ENCODE measurements around the gene BTBD18.

The BTBD18 gene

GRCh38 chr11:57751676-57752253 lies at the start of gene BTBD18:
BTBD18 (minus strand) TSS chr11:57751819; CDS start chr11:57751188, 631 bp downstream.
- no peak for DNase-seq

DNA sequence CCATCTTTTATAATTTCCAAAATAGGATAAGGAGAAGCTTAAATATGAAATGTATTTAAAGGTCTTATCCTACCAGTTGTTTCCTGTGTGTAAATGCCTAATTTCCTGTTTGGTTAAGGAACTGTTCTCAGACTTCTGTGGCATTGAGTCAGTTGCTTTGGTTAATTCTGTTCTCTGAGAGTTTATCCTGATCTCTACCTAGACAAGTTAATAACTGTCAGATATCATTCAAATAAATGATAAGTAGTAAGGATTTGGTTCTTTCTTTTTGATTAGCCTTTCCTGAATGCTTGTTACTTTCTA lies 49.5 kb upstream of the BTBD18 start:
- no peak for DNase-seq

GRCh38 chr11:57800444-57801182 lies 49.0 kb upstream of the BTBD18 start:
- no peak for DNase-seq

- DNase-seq = no peak
These were observed 47.4 kb upstream of the BTBD18 start for GRCh38 chr11:57798905-57799559.

DNA sequence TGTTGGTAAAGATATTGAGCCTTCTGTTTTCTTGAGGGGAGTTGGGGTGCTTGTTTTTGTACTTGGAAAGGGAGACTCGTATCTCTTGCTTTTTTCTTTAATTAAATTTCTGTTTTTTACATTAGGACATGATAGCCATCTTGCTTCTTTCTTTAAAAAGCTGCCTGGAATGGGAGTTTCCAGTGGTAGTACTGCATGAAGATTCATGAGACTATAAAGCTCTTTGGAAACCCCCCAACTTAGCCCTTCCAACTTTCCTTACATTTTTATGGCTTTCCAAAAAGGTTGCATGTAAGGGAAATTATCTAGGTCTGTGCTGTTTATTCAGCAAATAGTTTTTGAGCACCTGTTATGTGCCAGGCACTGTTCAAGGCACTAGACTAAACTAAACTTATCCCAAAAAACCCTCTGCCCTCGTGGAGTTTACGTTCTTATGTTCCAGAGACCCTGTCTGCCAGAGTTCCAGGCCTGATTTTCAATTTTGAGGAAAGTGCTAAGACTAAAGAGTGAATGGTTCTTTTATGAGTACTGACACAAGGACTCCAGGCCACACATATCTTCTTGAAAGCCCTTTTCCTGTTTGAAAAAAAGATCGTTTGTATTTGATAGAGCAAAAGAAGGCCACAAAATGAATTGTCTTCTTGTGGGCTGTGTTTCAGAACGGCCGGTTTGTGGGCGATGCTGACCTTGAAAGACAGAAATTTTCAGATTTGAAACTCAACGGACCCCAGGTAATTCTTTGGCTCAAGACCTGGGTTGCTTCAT lies 41.9 kb upstream of the BTBD18 start:
- DNase-seq = no peak

DNA sequence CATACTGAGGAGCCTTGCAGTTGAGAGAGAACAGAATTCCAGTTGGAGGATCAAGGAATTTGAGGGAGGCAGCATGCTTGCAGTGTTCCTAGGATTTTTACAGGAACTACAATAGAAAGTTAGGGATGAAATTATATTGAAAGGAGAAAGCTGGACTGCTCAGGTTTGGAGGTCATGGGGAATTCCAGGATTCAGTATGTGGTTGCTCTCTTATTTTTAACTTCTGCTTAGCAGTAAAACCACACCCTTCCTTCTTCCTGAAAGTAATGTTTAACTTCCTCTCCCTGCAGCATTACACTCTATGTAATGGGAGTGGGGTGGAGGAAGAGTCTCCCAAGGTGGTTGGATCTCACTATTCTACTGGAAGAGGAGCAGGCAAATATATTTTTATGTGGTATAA lies 41.3 kb upstream of the BTBD18 start:
- no peak for DNase-seq

- peak; percentile 69 to 85 for DNase-seq
These were observed 40.5 kb upstream of the BTBD18 start for GRCh38 chr11:57792060-57792541.

- no peak for DNase-seq
These were observed 39.9 kb upstream of the BTBD18 start for GRCh38 chr11:57791321-57792059.

GRCh38 chr11:57788703-57789088 lies 37.1 kb upstream of the BTBD18 start:
- no peak for DNase-seq

DNA sequence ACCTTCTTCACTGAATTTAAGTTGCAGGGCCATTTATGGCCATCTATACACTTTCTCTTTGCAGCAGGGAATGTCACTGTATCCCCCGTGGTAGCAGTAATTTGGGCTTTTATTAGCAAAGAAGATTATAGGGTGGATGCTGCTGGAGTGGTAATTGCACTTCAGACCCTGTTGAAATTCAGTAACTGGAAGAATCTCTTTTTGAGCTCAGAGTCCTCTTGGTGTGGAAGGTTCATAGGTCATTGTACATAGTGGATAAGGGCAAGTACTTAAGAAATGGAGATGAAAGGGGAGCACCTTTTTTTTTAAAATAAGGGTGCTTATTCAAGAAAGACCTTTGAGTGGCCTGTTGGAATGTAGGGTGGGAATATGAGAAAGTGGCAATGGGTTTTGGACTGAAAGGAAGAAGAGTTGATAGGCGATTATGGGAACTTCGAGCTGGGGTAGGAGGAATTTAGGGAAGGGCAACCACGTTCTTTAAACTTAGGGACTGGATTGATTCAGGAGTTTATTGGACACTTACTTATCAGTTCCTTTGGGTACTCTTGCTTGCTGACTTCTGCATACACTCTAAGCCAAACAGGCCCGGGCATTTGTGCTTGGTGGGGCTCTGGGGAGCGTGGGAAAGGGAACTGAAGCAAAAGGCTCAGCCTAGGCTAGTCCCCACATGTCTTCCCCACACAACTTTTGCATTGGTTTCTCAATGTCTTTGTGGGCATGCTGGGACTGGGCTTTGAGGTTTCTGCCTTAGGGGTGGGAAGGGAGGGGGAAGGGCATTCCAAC lies 36.5 kb upstream of the BTBD18 start:
- no peak for DNase-seq

DNA sequence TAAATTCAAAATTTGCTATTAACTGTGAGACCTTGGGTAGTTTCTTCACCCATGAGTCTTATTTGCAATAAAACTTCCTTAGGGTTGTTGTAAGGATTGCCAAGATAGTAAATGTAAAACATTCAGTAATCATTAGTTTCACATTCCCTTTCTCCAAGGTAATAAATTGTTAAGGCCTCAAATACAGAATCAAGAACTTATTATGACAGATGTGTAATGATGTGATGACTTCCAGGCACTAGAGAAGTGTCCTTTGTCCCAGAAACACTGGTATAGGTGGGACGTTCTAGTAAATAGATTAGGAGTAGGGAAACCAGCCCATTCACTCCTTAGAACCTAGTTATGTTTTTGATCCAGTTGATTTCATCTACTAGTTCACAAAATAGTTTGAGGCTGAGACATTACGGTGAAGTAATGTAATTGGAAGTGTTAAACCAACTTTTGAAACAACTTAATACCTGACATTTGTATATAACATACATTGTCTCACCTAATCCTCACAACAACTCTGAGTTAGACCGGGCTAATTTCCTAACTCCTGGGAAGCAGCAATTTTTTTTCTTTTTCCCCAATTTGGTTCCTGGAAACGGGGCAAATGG lies 35.5 kb upstream of the BTBD18 start:
- no peak for DNase-seq

DNA sequence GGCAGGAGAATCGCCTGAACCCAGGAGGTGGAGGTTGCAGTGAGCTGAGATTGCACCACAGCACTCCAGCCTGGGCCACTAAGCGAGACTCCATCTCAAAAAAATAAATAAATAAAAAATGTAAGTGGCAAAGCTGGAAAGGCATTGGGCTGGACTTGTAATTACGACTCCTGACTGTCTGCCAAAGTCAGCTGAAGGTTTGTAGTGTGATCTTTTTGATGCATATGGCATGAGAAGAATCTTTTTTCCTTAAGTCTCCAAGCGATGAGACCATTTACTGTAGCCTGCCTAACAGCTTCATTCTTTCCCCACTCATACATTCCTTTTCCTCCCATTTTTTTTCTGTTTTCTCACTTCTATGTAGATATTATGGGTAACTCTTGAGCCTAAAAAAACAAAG lies 34.8 kb upstream of the BTBD18 start:
- no peak for DNase-seq

DNA sequence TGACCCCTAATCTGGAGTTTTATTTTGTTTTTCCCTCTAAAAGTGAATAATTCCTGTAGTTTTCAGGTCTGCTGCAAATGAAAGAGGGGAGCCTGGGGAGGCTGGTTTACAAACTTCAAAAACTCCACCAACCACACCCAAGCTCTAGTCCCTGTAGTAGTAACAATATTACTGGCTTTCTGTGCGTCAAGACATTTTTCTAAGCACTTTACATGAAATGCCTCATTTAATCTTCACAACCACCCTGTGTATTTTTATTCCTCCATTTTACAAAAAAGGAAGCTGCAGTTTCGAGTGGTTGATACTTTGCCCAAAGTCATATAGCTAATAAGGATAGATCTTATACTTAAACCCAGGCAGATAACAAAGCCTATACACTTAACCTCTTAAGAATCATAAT lies 33.5 kb upstream of the BTBD18 start:
- DNase-seq = no peak

DNA sequence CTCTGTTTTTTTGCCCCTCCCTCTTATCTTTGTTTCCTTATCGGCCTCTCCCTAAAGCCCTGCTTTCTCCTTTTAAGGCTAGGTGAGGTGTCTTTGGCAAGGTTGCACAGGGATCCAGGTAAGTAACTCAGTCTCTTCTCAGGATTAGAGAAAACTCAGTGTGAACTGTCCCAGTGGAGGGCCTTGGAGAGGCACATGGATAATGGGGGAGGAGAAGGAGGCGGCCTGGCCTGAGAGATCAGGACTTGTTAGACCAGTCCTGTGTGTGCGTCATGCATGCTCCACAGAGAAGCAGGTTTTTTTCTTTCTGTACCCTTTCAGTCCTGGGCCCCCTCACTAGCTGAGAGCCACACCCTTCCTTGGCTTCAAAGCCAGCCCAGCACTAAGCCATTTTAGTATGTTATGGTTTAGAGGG lies 29.9 kb upstream of the BTBD18 start:
- DNase-seq = no peak

GRCh38 chr11:57779276-57779675 lies 27.7 kb upstream of the BTBD18 start:
- no peak for DNase-seq

GRCh38 chr11:57778318-57779037 lies 26.9 kb upstream of the BTBD18 start:
- no peak for DNase-seq

GRCh38 chr11:57777969-57778317 lies 26.3 kb upstream of the BTBD18 start:
- no peak for DNase-seq

GRCh38 chr11:57776577-57777210 lies 25.1 kb upstream of the BTBD18 start:
- DNase-seq = no peak

GRCh38 chr11:57776031-57776521 lies 24.5 kb upstream of the BTBD18 start:
- no peak for DNase-seq

DNA sequence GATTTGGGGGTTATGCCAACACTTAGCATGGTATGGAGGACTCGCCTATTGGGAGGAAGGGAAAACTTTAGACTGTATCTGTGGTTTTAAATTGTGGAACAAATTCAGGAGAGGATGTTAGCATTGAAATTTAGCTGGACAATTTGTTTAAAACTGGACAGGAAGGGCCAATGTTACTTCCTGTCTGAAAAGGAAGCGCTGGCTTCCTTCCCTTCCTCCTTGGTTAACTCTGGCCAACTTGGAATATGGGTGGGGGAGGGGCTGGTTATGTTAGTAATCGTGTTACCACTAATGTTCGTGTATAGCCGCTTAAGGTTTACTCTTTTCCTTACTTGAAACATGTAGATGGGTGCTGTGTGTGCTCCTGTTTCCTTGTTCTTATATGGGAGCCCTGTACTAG lies 23.9 kb upstream of the BTBD18 start:
- no peak for DNase-seq
